HG03064 (cell line): Measurements from ENCODE around the gene WNT10A.
"Not testable (repeated sequence)": the region's sequence is repeated elsewhere in the genome, so short reads cannot be mapped to it uniquely, and the experiment has no call there.

Source experiments
- ATAC-seq: cut with Tn5 transposase; IDR thresholded peaks from one replicate; pipeline ENCODE4 v1.9.1; 2021; ENCODE audit warnings: low read depth; ENCODE audit not compliant: unreplicated experiment

Gene WNT10A

GRCh38 chr2:218927876-218928275 lies 47.2 kb downstream of the WNT10A start:
- no peak for ATAC-seq

GRCh38 chr2:218930488-218930887 lies 49.8 kb downstream of the WNT10A start:
- ATAC-seq: not testable (repeated sequence)

DNA sequence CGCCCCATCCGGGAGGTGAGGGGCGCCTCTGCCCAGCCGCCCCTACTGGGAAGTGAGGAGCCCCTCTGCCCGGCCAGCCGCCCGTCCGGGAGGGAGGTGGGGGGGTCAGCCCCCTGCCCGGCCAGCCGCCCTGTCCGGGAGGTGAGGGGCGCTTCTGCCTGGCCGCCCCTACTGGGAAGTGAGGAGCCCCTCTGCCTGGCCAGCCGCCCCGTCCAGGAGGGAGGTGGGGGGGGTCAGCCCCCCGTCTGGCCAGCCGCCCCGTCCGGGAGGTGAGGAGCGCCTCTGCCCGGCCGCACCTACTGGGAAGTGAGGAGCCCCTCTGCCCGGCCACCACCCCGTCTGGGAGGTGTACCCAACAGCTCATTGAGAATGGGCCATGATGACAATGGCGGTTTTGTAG lies 51.1 kb downstream of the WNT10A start:
- not testable (repeated sequence) for ATAC-seq
